Cardiac septum (tissue), 1 donor: Measurements from ENCODE around the gene LPP. TPM values are rescaled to one million over a fixed set of nuclear protein-coding genes. Genes with fewer than 3 reads are reported as not detected.
"Not testable (repeated sequence)": the region's sequence is repeated elsewhere in the genome, so short reads cannot be mapped to it uniquely, and the experiment has no call there.

ENCODE experiments used
- DNase-seq: peaks from one replicate; pipeline ENCODE4 v3.0.0-alpha.2; 2020; ENCODE audit warnings: low spot score
- intact Hi-C: fragments of 100-400 bp; cut with DNase I; formaldehyde crosslinking; loops from one replicate; pipeline ENCODE4 v1.14.0; 2022
- total RNA-seq: library from RNA; stranded (reverse); fragmentation: NEBNext Ultra II Directional; extraction: Animal tissue kit (Norgen Biotek cat#: 25700); gene quantifications from one replicate; pipeline ENCODE4 v1.2.1, GENCODE V29; 2021
- donor health status: DM: no; HTN: no; CAD: no.

LPP gene
- total RNA-seq, 1 donor from 2014 or later, result 145 TPM

- intact Hi-C loops, result loop anchor here (5.0 to 10.0 kb wide), 3 partner anchors 92 to 940 kb away; no protein-coding TSS in a partner anchor
- DNase-seq, result no peak
These were observed 528.4 kb downstream of the LPP start for GRCh38 chr3:188682316-188682715.

GRCh38 chr3:188683032-188683521 lies 529.1 kb downstream of the LPP start:
- intact Hi-C loops, result loop anchor here (5.0 to 10.0 kb wide), 3 partner anchors 92 to 941 kb away; no protein-coding TSS in a partner anchor
- DNase-seq, result no peak

GRCh38 chr3:188684276-188684675 lies 530.3 kb downstream of the LPP start:
- intact Hi-C loops, result loop anchor here (5.0 to 10.0 kb wide), 3 partner anchors 91 to 942 kb away; no protein-coding TSS in a partner anchor
- DNase-seq, result no peak

- intact Hi-C loops, result loop anchor here (10.0 kb wide), 1 partner anchor 89 kb away; no protein-coding TSS in a partner anchor
- no peak for DNase-seq
These were observed 531.8 kb downstream of the LPP start for GRCh38 chr3:188685789-188686188.

- DNase-seq, result no peak
- intact Hi-C loops, result loop anchor here (10.0 kb wide), 1 partner anchor 88 kb away; no protein-coding TSS in a partner anchor
These were observed 532.4 kb downstream of the LPP start for GRCh38 chr3:188686324-188686723.

- no peak for DNase-seq
- intact Hi-C loops, result loop anchor here (10.0 kb wide), 1 partner anchor 87 kb away; no protein-coding TSS in a partner anchor
These were observed 533.4 kb downstream of the LPP start for GRCh38 chr3:188687389-188687788.

GRCh38 chr3:188689101-188689574 lies 535.2 kb downstream of the LPP start:
- no peak for DNase-seq
- intact Hi-C loops, result loop anchor here (10.0 kb wide), 1 partner anchor 86 kb away; no protein-coding TSS in a partner anchor

GRCh38 chr3:188690064-188690463 lies 536.1 kb downstream of the LPP start:
- DNase-seq, result no peak
- intact Hi-C loops, result no loop called here

- DNase-seq, result no peak
- intact Hi-C loops, result no loop called here
These were observed 537.0 kb downstream of the LPP start for GRCh38 chr3:188691004-188691403.

GRCh38 chr3:188691665-188692064 lies 537.7 kb downstream of the LPP start:
- intact Hi-C loops, result no loop called here

GRCh38 chr3:188692700-188693099 lies 538.7 kb downstream of the LPP start:
- no peak for DNase-seq
- intact Hi-C loops, result no loop called here

More at GRCh38 chr3:188691665-188692064, 537.7 kb downstream of the LPP start:
- DNase-seq, result no peak

GRCh38 chr3:188693435-188693834 lies 539.5 kb downstream of the LPP start:
- DNase-seq, result no peak
- intact Hi-C loops, result no loop called here

GRCh38 chr3:188695241-188695640 lies 541.3 kb downstream of the LPP start:
- no peak for DNase-seq
- intact Hi-C loops, result no loop called here

GRCh38 chr3:188697127-188697526 lies 543.2 kb downstream of the LPP start:
- DNase-seq, result no peak
- intact Hi-C loops, result no loop called here

GRCh38 chr3:188698436-188698835 lies 544.5 kb downstream of the LPP start:
- intact Hi-C loops, result no loop called here
- no peak for DNase-seq

- no peak for DNase-seq
- intact Hi-C loops, result no loop called here
These were observed 546.5 kb downstream of the LPP start for GRCh38 chr3:188700501-188700900.

GRCh38 chr3:188700918-188701317 lies 547.0 kb downstream of the LPP start:
- intact Hi-C loops, result no loop called here

GRCh38 chr3:188701485-188701969 lies 547.6 kb downstream of the LPP start:
- no peak for DNase-seq
- intact Hi-C loops, result no loop called here

More at GRCh38 chr3:188700918-188701317, 547.0 kb downstream of the LPP start:
- DNase-seq, result no peak

GRCh38 chr3:188702028-188702427 lies 548.1 kb downstream of the LPP start:
- intact Hi-C loops, DNase-seq: not testable (repeated sequence)

GRCh38 chr3:188706176-188706575 lies 552.2 kb downstream of the LPP start:
- intact Hi-C loops, result no loop called here
- no peak for DNase-seq

GRCh38 chr3:188706599-188706998 lies 552.6 kb downstream of the LPP start:
- intact Hi-C loops, result no loop called here

More at GRCh38 chr3:188706599-188706998, 552.6 kb downstream of the LPP start:
- DNase-seq, result no peak
